T-helper 2 cell treated with Interferon-gamma antibody and Interleukin-4, amounts not matched to agents 100 ng/mL and 5 ng/mL, for 36 hours (primary cell): ENCODE data around the gene SLC25A52. TPM values are rescaled to one million over a fixed set of nuclear protein-coding genes. Genes with fewer than 3 reads are reported as not detected.

Experiments used
- intact Hi-C: fragments of 100-400 bp; cut with micrococcal nuclease; formaldehyde crosslinking; loops from one replicate; pipeline ENCODE4 v1.15.1; 2023
- total RNA-seq: library from RNA; stranded (reverse); gene quantifications from 2 replicates; pipeline ENCODE4 v1.2.3, GENCODE V29; 2022

The SLC25A52 gene
- total RNA-seq, 1 donor from 2014 or later = 0.20 TPM

DNA sequence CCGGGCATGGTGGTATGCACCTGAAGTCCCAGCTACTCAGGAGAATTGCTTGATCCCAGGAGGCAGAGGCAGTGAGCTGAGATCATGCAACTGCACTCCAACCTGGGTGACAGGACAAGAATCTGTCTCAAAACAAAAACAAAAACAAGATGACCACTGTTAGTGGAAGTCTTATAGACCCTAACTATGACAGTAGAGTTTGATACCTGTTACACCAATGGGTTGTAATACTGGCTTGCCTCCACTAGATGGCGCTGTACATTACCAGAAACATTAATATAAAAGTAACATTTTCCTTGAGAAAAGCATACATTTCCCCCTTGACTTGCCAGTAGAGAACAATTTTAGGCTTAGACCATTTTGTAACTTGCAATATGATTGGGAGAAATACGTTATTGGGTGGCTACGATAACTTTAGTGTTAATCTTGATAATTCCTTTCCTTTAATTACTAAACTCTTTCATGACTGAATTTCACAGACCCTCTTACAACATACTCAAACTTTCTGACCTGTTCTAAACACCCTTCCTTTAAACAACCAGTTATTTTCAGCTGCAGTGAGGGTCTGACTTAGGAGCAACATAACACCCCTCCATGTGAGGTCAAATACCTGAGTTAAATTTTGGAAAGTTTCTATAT lies 19.5 kb downstream of the SLC25A52 start:
- intact Hi-C loops = loop anchor here (1.0 to 5.0 kb wide), 3 partner anchors 78 to 811 kb away; no protein-coding TSS in a partner anchor

- intact Hi-C loops = loop anchor here (2.0 to 5.0 kb wide), 2 partner anchors 79 to 812 kb away; no protein-coding TSS in a partner anchor
Observed at GRCh38 chr18:31740180-31740579, 20.5 kb downstream of the SLC25A52 start.

- intact Hi-C loops = loop anchor here (2.0 to 5.0 kb wide), 2 partner anchors 79 to 813 kb away; no protein-coding TSS in a partner anchor
Observed at GRCh38 chr18:31739651-31740050, 21.0 kb downstream of the SLC25A52 start.

DNA sequence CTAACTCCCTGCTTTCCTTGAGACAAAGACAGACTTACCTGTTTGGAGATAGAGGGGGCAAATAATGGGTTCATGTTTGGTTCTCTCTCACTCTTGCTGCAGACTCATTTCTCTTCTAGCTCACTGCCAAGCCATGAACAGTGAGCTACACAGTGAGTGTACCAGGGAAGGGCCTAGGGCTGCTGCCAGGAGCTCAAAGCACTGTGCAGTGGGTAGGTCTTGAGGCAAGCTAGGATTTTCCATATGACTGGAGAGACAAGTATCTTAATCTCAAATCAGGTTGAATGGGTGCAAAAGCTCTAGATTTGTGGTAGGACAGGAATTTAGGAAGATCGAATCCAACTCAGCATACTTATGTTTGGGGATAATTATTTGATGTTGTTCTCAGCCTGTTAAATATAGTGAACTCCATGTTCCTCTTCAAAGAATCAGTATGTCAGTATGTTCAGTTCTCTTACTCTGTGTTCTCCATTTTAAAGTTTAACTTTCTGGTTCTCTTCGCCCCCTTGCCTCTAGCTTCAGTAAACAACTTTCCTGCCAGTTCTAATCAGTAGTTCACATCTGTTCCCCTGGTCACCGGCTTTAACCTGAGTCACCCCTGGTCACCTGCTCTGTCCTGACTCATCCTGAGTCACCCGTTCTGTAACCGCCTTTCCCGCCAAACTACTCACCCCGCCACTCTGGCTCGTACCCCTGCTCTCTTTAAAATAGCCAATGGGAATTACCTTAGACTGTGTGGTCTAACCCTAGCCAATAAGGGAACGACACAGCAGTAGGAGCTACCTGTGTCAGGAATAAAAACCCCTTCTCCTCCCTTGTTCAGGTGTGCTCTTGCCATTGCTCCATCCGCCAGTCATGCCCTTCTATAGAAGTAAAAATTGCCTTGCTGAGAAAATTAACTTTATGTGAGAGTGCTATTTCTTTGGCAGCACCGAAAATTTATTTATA lies 21.9 kb downstream of the SLC25A52 start:
- intact Hi-C loops = no loop called here

GRCh38 chr18:31736630-31737029 lies 24.1 kb downstream of the SLC25A52 start:
- intact Hi-C loops = no loop called here

DNA sequence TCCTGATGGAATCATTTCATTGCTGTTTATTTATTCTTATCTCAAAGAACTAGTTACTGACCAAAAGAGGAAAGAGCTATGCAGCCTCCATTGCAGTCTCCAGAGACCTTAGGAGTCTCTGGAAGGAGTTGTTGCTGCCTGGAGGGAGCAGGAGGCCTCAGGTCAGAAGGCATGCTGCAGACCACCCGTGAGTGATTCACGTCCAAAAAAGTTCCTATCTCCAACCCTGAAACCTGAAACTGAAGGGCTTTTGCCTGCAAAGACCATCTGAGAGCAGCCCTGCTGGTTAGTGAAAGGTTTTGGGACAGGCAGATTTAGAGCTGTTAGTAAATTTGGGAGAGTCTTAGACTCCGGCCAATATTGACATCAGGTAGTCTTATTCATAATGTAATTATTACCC lies 29.1 kb downstream of the SLC25A52 start:
- intact Hi-C loops = no loop called here

GRCh38 chr18:31729196-31729595 lies 31.5 kb downstream of the SLC25A52 start:
- intact Hi-C loops = loop anchor here (10.0 kb wide), 1 partner anchor 114 kb away; no protein-coding TSS in a partner anchor

DNA sequence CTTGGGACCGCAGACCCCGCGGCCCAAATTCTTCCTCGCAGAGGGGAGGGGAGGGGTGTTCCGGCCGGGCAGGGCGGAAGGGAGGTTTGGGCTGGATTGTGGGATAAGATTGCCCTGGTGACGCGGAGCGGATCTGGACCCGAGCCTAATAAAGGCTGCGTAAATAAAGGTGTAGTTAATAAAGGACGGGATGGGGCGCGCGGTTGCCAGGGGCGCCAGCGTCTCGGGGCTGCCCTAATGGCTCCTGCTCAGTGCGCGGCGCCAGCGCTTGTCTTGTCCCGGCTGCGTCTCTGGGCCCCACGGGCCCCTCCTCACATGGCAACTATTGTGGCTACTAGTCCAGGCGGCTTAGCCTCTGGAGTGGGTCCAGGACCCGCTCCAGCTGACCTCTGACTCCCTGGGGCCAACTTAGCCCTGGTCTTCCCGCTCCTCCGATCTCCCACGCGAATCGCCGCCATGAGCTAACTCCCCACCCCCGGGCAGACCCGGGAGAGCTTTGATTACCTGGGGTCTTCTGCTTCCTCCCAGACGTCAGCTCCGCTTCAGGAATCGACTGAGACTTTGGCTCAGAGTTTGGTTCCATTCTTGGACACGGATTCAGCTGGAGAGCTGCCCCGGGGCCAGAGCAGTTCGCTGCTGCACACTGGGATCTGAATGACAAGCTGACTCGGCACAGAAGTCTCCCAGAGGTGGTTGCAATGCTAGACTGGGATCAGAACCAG lies 36.5 kb downstream of the SLC25A52 start:
- intact Hi-C loops = loop anchor here (2.0 to 10.0 kb wide), 2 partner anchors 39 to 109 kb away; partner anchors contain the start of gene B4GALT6

GRCh38 chr18:31723639-31723989 lies 37.1 kb downstream of the SLC25A52 start:
- intact Hi-C loops = loop anchor here (2.0 to 10.0 kb wide), 2 partner anchors 39 to 109 kb away; partner anchors contain the start of gene B4GALT6

- intact Hi-C loops = loop anchor here (1.0 to 10.0 kb wide), 3 partner anchors 38 to 166 kb away; partner anchors contain the start of gene B4GALT6
Observed at GRCh38 chr18:31722369-31722957, 38.2 kb downstream of the SLC25A52 start.

DNA sequence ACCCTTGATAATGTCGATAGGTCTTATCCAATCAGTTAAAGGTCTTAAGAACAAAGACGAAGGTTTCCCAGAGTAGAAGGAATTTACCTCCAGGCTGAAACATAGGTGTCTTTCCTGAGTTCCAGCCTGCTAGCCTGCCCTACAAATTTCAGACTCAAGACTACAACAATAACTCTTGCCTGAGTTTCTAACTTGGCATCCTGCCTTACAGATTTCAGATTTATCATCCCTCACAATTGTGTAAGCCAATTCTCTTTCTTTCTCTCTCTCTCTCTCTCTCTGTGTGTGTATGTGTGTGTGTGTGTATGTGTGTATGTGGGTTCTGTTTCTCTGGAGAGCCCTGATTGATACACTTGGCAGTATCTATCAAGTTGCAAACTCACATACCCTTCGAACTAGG lies 39.1 kb downstream of the SLC25A52 start:
- intact Hi-C loops = loop anchor here (10.0 kb wide), 1 partner anchor 107 kb away; no protein-coding TSS in a partner anchor

DNA sequence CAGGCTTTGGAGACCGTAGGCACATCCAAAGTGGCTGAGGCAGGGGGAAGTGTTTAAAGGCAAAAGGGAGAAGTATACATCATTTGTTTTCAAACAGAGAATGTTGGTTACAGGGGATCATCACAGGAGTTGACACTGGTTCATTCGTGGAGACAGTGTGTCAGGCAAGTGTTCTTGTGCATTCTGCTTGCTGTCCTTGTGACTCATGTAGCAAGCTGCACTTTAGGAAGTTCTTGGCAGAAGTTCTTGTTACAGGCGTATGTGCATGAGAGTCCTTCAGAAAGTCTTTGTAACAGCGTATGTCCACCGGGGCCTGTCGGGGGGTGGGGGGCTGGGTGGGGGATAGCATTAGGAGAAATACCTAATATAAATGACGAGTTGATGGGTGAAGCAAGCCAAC lies 39.8 kb downstream of the SLC25A52 start:
- intact Hi-C loops = loop anchor here (10.0 kb wide), 1 partner anchor 106 kb away; no protein-coding TSS in a partner anchor

DNA sequence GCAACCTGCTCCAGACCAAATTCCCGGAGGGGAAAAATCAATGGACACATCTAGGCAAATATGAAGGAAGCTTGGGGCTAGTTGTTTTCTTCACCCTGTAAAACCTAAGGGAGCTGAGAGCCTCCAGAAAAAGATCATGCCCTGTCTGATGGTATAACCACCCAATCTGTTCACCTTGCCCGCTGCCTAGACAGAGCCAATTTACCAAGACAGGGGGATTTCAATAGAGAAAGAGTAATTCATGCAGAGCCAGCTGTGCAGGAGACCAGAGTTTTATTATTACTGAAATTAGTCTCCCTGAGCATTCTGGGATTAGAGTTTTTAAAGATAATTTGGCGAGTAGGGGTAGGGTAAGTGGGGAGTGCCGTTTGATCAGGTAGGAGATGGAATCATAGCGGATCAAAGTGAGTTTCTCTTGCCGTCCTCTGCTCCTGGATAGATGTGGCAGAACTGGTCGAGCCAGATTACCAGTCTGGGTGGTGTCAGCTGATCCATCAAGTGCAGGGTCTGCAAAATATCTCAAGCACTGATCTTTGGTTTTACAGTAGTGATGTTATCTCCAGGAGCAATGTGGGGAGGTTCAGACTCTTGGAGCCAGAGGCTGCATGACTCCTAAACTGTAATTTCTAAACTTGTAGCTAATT lies 41.2 kb downstream of the SLC25A52 start:
- intact Hi-C loops = loop anchor here (10.0 kb wide), 1 partner anchor 105 kb away; no protein-coding TSS in a partner anchor

- intact Hi-C loops = no loop called here
Observed at GRCh38 chr18:31718386-31718785, 42.3 kb downstream of the SLC25A52 start.

DNA sequence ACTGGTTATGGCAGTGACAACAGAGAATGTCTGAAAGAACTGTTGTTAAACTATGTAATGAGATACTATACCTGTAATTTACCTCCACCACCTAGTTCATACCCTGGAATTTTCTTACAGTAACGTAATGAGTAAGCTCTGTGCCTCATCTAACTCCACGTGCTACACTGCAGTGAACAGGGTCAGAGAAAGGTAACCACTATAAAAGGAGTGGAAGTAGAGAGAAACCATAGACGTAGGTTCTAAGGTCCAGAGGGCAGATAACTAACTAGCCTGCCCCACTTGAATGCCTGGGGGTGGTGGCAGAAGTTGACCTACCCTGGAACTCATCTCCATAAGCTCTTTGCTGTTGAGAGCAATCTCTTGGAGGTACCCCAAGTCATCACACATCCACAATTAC lies 44.3 kb downstream of the SLC25A52 start:
- intact Hi-C loops = no loop called here

DNA sequence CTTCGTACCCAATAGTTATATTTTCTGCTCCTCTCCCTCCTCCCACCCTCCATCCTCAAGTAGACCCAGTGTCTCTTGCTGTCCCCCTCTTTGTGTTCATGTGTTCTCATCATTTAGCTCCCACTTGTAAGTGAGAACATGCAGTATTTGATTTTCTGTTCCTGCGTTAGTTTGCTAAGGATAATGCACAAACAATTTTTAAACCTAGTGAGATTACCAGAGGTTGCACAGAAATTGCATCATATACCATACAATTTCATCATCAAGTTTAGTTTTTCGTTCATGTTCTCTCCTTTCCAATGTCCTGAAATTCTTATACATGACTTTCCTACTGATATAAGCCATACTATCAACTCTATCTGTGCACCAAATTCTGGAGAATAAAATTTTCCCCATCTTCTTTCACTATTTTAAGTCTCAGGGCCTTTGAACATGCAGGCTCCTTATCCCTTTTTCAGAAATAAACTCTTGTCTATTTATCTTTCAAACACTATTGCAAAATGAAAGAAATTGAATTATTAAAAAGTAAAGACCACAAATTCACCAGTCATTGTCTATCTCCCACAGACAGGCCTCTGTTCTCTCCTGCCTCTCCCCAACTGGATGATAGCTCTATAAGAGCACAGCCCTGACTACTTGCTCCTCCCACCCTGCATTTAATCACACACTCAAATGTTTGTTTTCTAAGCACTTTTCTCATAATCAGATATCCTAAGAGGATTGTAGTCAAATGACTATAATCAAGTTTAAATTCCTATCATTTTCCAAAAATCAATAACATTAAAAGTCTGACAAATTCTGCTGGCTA lies 49.1 kb downstream of the SLC25A52 start:
- intact Hi-C loops = no loop called here

- intact Hi-C loops = no loop called here
Observed at GRCh38 chr18:31710826-31711225, 49.9 kb downstream of the SLC25A52 start.
